RWPE1 (cell line): Measurements from ENCODE around the gene QKI.

Experiments
- CTCF ChIA-PET: fragments of 350-600 bp; sonication (Branson Sonifier 250); formaldehyde crosslinking; extraction: SDS; loops from one replicate; lab custom pipeline; 2021; lab: Yijun Ruan, JAX
- POLR2A ChIA-PET: fragments of 400-600 bp; formaldehyde crosslinking; extraction: SDS; loops from one replicate; lab custom pipeline; 2020; ENCODE audit warnings: antibody characterized with exemption; ENCODE audit not compliant: low non-redundant PET; lab: Yijun Ruan, JAX
- DNase-seq: peaks from one replicate; pipeline ENCODE4 v3.0.0; 2012; ENCODE audit warnings: low spot score
- H3K27ac ChIP-seq: fragments of 450-650 bp; 2 replicates; pipeline ENCODE4 v1.5.1; 2017
- CTCF ChIP-seq: fragments of 450-650 bp; conservative IDR thresholded peaks from 2 replicates; pipeline ENCODE4 v1.5.1; 2017; ENCODE audit warnings: low read depth, mild to moderate bottlenecking

The QKI gene

GRCh38 chr6:163490826-163491577, 76.5 kb downstream of the QKI start:
- CTCF ChIA-PET, result interaction anchor here (0.5 kb wide), 1 partner anchor 1437 kb away, joined by 3 read pairs; no protein-coding TSS in a partner anchor
- POLR2A ChIA-PET, result no interaction called here
- no peak for DNase-seq
- TF ChIP-seq CTCF, result no peak
- H3K27ac ChIP-seq, result no peak overlapping the region

GRCh38 chr6:163491737-163492300, 77.3 kb downstream of the QKI start:
- POLR2A ChIA-PET, result no interaction called here
- CTCF ChIA-PET, result interaction anchor here (0.5 kb wide), 1 partner anchor 1436 kb away, joined by 3 read pairs; no protein-coding TSS in a partner anchor
- DNase-seq, result no peak
- no peak for TF ChIP-seq CTCF
- no peak overlapping the region for H3K27ac ChIP-seq

- ChIA-PET CTCF (interaction anchor here (0.7 kb wide), 1 partner anchor 9 kb away, joined by 4 read pairs; no protein-coding TSS in a partner anchor), POLR2A (no interaction called here)
- DNase-seq, result no peak
- no peak for TF ChIP-seq CTCF
- H3K27ac ChIP-seq, result no peak overlapping the region
Observed at GRCh38 chr6:163494279-163494727, 79.8 kb downstream of the QKI start.

GRCh38 chr6:163496205-163496604, 81.7 kb downstream of the QKI start:
- ChIA-PET POLR2A (no interaction called here), CTCF (no interaction called here)
- DNase-seq, result no peak
- TF ChIP-seq CTCF, result no peak
- H3K27ac ChIP-seq, result no peak overlapping the region

- no peak overlapping the region for H3K27ac ChIP-seq
- POLR2A ChIA-PET, result no interaction called here
- no peak for TF ChIP-seq CTCF
- CTCF ChIA-PET, result no interaction called here
- DNase-seq, result no peak
Observed at GRCh38 chr6:163500105-163500504, 85.6 kb downstream of the QKI start.

- ChIA-PET POLR2A (no interaction called here), CTCF (interaction anchor here (0.6 kb wide), 2 partner anchors 428 to 953 kb away, joined by 3 read pairs; no protein-coding TSS in a partner anchor)
Observed at GRCh38 chr6:163501026-163501425, 86.5 kb downstream of the QKI start.

More at GRCh38 chr6:163501026-163501425, 86.5 kb downstream of the QKI start:
- no peak for TF ChIP-seq CTCF
- no peak overlapping the region for H3K27ac ChIP-seq
- no peak for DNase-seq
